Measurements from ENCODE around the gene OGDH.

The OGDH gene

DNA sequence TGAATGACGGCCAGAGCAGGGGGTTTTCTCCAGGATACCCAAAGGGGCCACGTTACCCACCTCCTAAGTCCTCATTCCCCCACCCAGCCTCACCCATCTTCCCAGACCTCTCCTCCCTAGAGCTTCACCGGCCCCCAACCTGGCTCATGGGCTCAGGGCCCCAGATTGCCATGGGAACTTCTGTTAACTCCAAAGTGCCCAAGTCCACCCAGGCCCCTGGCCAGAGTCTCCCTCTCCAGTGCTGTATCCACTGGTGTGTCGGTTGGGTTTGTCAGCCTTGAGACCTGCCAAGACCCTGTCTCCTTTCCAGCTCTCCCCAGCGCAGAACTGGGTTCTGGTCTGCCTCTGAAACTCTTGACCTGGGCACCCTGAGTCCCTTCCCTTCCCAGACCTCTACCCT, 105.1 kb downstream of the OGDH start:
- Histone ChIP-seq H3K79me2 (ENCODE audit: control insufficient read depth, low read length) (no peaks in the 10 kb centered on the region), H4K20me1 (ENCODE audit: control insufficient read depth, insufficient read depth, low read depth, low read length) (no peaks in the 10 kb centered on the region), H3F3A (ENCODE audit: control insufficient read depth, insufficient read depth) (0 out of 2 replicates have a peak, but pooled peaks cover 4% of the 10 kb centered on the region), H3K4me1 (ENCODE audit: control insufficient read depth, low read length) (no peaks in the 10 kb centered on the region), H3K27ac (ENCODE audit: low read depth, low read length) (no peak overlapping the region), H3K4me2 (ENCODE audit: low read length) (no peak overlapping the region), H3K4me3 (ENCODE audit: low read length) (no peak overlapping the region), H3K36me3 (ENCODE audit: control insufficient read depth, low read length) (peaks cover 28% of the 10 kb centered on the region), H3K27me3 (ENCODE audit: control insufficient read depth, low read length) (no peaks in the 10 kb centered on the region), H3K9me2 (replicated peaks; ENCODE audit: control insufficient read depth, low read length) (no peaks in the 10 kb centered on the region), H3K9me3 (ENCODE audit: control insufficient read depth, insufficient read depth, low read length) (no peaks in the 10 kb centered on the region)
- no peak for TF ChIP-seq EZH2phosphoT487 (IDR thresholded peaks at IDR 0.05; ENCODE audit: borderline replicate concordance, low read length)
- TF ChIP-seq, protein P1, sequence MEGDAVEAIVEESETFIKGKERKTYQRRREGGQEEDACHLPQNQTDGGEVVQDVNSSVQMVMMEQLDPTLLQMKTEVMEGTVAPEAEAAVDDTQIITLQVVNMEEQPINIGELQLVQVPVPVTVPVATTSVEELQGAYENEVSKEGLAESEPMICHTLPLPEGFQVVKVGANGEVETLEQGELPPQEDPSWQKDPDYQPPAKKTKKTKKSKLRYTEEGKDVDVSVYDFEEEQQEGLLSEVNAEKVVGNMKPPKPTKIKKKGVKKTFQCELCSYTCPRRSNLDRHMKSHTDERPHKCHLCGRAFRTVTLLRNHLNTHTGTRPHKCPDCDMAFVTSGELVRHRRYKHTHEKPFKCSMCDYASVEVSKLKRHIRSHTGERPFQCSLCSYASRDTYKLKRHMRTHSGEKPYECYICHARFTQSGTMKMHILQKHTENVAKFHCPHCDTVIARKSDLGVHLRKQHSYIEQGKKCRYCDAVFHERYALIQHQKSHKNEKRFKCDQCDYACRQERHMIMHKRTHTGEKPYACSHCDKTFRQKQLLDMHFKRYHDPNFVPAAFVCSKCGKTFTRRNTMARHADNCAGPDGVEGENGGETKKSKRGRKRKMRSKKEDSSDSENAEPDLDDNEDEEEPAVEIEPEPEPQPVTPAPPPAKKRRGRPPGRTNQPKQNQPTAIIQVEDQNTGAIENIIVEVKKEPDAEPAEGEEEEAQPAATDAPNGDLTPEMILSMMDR (IDR thresholded peaks at IDR 0.05; ENCODE audit: low read depth, low read length, poor library complexity, severe bottlenecking): no peak

DNA sequence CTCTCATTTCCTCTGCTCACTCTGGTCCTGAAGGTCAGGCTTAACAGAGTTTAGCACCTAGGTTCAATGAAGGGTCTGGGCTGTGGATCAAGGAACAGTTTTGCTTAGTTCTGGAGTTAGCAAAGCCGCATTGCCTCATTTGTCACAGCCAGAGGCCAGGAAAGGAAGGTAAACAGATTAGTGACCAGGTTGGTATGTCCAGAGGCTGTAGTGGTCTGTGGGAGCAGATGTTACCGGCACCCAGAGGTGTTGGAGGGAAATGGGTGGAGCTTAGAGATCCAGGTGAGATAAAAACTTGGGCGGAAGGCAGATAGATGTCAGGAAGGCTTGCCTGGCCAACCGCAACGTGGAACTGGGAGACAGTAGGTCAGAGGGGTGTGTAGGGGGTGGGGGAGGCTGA, 105.6 kb downstream of the OGDH start:
- TF ChIP-seq EZH2phosphoT487 (IDR thresholded peaks at IDR 0.05; ENCODE audit: borderline replicate concordance, low read length): no peak
- TF ChIP-seq, protein P1 (IDR thresholded peaks at IDR 0.05; ENCODE audit: low read depth, low read length, poor library complexity, severe bottlenecking): no peak
- Histone ChIP-seq H3K79me2 (ENCODE audit: control insufficient read depth, low read length) (no peaks in the 10 kb centered on the region), H3K36me3 (ENCODE audit: control insufficient read depth, low read length) (peaks cover 25% of the 10 kb centered on the region), H3K4me2 (ENCODE audit: low read length) (no peak overlapping the region), H3K4me3 (ENCODE audit: low read length) (no peak overlapping the region), H3K4me1 (ENCODE audit: control insufficient read depth, low read length) (no peaks in the 10 kb centered on the region), H3K27me3 (ENCODE audit: control insufficient read depth, low read length) (no peaks in the 10 kb centered on the region), H4K20me1 (ENCODE audit: control insufficient read depth, insufficient read depth, low read depth, low read length) (no peaks in the 10 kb centered on the region), H3K9me3 (ENCODE audit: control insufficient read depth, insufficient read depth, low read length) (no peaks in the 10 kb centered on the region), H3K27ac (ENCODE audit: low read depth, low read length) (no peak overlapping the region), H3F3A (ENCODE audit: control insufficient read depth, insufficient read depth) (0 out of 2 replicates have a peak, but pooled peaks cover 4% of the 10 kb centered on the region), H3K9me2 (replicated peaks; ENCODE audit: control insufficient read depth, low read length) (no peaks in the 10 kb centered on the region)

DNA sequence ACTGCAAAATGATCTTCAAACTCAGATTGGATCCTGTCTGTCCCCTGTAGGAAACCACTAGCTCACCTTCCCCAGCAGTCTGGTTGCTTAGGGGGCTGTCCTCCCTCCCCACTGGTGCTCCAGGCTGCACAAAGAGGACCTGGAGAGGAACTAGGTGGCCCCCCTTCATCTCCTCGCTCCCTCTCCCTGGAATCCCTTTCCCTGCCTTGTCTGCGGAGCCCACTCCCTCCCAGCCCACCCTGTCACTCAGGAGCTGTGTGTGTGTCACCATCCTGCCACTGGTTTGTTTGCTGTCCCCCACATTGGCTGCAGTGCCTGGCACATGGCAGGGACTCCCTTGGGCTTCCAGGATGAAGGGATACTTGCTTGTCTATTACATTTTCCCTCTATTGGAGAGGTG, 106.7 kb downstream of the OGDH start:
- Histone ChIP-seq H3K4me3 (ENCODE audit: low read length) (no peak overlapping the region), H3K4me1 (ENCODE audit: control insufficient read depth, low read length) (no peaks in the 10 kb centered on the region), H3K27me3 (ENCODE audit: control insufficient read depth, low read length) (no peaks in the 10 kb centered on the region), H3K79me2 (ENCODE audit: control insufficient read depth, low read length) (no peaks in the 10 kb centered on the region), H3K27ac (ENCODE audit: low read depth, low read length) (no peak overlapping the region), H3K4me2 (ENCODE audit: low read length) (no peak overlapping the region), H3K9me2 (replicated peaks; ENCODE audit: control insufficient read depth, low read length) (no peaks in the 10 kb centered on the region), H4K20me1 (ENCODE audit: control insufficient read depth, insufficient read depth, low read depth, low read length) (no peaks in the 10 kb centered on the region), H3F3A (ENCODE audit: control insufficient read depth, insufficient read depth) (0 out of 2 replicates have a peak, but pooled peaks cover 4% of the 10 kb centered on the region), H3K36me3 (ENCODE audit: control insufficient read depth, low read length) (peaks cover 14% of the 10 kb centered on the region), H3K9me3 (ENCODE audit: control insufficient read depth, insufficient read depth, low read length) (no peaks in the 10 kb centered on the region)
- TF ChIP-seq, protein P1 (IDR thresholded peaks at IDR 0.05; ENCODE audit: low read depth, low read length, poor library complexity, severe bottlenecking): no peak
- TF ChIP-seq EZH2phosphoT487 (IDR thresholded peaks at IDR 0.05; ENCODE audit: borderline replicate concordance, low read length): no peak

Data from DOHH2 (cell line).